ENCODE measurements around the gene SPEN. TPM values are rescaled to one million over a fixed set of nuclear protein-coding genes. Genes with fewer than 3 reads are reported as not detected.
"Not testable (repeated sequence)": the region's sequence is repeated elsewhere in the genome, so short reads cannot be mapped to it uniquely, and the experiment has no call there.

The SPEN gene
- total RNA-seq, 1 donor from 2014 or later = 64.5 TPM

DNA sequence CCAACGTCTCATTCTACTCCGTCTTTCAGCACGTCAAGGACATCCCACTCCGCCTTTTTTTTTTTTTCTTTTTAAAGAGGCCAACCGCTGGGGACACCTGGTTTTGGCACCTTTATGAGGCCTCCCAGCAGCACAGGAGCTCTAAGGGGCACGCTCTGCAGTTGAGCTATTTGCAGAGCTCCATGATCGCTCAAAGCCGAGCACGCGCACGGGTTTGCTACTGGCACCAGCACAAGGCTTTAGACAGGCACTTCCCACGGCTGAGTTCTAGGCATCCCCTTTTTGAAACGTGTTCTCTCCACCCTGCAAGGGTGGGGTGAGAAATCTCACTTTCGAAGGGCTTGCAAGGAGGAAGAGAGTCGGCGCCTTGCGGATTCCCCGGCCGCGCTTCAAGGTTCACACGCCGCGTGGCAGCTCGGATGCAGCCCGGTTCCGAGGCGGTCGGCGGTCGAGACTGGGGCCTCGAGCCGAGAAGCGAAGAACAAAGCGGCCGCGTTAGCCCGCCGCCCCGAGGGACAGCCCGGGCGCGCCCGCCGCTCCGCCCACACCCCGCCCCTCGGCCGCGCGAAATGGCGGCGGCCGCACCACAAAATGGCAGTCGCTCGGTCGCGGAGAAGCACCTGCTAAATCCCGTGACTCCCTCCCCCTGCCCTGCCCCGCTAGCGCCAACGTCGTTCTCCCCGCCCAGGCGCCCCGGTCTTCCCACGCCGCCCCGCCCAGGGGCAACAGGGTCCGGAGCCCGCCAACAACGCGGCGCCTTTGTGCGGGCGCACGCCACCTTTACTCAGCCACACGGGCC, 12.9 kb upstream of the SPEN start:
- DNase-seq = peak; percentile 97

DNA sequence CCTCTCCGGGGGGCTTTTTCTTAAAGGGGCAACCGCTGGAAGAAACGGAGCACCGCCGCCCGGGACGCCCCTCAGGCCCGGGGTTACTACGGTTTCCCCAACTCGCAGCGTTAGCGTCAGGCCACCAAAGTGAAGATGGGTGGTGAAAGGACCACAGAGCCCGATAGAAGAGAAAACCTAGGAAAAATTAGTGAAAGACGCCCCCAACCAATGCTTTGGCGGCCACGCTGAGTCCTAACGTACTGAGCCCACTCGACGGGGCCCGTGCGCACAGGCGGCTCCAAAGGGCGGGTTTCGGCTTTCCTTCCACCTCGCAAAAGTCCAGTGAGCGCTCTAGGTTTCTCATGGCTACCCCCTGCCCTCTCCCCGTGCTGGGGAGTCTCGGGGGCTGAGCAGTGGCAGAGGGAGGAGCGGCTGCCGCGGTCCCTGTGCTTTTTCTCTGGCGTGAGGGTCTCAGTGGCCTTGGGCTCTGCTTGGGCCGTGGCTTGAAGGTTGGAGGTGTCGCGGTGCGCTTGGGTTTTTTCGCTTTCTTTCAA, 12.2 kb upstream of the SPEN start:
- DNase-seq = peak; percentile 71

DNA sequence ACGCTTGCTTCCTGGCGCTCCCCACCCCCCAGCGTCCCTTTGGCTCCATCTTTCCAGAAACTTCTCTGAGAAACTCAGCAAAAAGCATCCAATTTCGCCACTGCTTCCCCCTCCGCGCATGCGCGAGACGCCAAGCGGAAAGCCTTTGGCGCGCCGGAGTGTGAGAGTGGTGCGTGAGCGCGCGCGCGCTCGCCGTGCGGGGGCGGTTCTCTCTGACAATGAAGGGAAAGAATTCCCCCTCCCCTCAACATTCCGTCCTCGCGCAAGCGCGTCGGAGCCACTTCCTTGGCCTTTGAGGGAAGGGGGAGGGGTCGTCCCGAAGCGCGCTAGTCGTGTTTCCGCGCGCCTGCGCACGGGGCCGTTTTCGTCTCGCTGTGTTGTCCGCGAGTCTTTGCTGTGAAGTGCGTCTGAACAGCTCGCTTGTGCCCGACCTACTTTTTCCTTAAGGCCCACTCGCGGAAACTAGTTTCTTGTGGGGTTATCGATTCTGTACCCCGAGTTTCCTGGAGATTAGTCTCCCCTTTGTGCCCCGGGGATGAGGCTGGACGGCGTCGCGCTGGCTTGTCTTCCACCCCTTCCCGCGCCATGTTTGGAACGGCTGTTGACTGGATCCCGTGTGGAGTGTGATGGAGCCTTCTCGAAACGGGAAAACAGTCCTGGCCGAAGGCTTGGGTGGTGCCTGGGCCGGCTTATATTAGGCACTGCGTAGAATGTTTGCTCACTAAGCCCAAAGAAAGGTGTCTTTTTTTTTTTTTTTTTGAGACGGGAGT, 11.6 kb upstream of the SPEN start:
- DNase-seq = peak; percentile 100

DNA sequence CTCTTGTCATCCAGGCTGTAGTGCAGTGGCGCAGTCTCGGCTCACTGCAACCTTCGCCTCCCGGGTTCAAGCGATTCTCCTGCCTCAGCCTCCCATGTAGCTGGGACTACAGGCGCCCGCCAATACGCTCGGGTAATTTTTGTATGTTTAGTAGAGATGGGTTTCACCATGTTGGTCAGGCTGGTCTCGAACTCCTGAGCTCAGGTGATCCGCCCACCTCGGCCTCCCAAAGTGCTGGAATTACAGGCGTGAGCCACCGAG, 11.1 kb upstream of the SPEN start:
- not testable (repeated sequence) for DNase-seq

DNA sequence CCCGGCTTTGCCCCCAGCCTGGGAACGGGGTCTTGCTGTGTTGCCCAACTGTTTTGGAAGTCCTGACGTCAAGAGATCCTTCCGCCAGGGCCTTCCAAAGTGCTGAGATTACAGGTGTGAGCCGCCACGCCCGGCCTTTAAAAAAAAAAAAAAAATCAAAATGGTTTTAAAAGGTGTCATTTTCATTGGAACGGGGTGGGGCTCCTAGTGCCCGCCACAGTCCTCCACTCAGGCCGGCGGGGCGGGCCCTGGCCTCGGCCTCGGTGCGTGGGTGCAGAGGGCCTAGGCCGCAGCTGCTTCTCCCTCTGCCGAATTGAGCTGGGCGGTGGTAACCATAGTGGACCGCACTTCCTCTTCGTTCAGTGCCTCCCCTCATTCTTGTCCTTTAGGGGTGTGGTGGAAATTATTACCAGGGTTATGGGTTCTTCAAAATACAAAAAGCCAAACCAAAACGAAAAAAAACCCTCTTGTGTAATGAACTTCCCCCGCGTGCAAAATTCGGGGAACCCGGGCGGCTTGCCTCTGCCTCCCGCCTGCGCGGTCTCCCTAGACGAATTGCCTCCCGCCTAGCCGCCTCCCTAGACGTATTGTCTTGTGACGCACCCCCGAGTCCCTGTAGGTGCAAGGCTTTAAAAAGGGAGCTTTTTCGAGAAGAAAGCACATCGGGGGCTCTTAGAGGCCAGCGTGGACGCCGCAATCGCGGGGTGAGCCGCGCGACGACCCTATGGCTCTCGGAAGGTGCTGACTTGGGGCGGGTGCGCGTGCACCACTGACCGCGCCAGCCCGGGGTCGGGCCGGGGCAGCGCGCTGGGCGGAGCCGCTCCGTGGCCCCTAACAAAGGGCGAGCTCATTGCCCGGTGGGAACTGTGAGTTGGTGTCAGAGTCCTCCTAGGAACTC, 10.5 kb upstream of the SPEN start:
- peak; percentile 19 for DNase-seq

DNA sequence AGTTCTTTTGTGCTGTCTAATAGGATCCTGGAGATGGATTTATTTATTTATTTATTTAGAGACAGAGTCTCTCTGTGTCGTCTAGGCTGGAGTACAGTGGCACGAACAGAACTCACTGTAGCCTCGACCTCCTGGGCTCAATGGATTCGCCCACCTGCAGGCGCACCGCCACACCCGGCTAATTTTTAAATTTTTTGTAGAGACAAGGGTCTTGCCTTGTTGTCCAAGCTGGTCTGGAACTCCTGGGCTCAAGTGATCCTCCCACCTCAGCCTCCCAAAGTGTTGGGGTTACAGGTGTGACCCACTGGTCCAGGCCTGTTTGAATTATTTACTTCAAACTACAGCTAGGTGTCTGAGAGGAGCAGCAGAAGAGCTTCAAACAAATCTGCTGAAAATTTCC, 9.6 kb upstream of the SPEN start:
- no peak for DNase-seq

DNA sequence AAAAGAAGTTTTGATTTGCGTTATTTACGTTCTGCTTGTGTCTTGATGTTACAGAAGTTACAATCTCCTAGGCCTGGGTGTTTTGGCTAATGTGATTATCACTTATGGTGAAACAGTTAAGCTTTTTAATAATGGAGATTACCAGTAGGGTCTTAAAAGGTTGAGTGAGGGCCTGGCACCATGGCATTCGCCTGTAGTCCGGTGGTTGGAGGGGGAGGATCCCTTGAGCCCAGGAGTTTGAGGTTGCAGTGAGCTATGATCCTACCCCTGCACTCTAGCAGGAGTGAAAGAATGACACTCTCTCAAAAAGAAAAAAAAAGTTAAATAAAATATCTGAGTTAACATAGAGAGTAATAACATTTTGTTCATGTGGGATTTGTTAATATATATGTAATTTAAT, 8.8 kb upstream of the SPEN start:
- no peak for DNase-seq

DNA sequence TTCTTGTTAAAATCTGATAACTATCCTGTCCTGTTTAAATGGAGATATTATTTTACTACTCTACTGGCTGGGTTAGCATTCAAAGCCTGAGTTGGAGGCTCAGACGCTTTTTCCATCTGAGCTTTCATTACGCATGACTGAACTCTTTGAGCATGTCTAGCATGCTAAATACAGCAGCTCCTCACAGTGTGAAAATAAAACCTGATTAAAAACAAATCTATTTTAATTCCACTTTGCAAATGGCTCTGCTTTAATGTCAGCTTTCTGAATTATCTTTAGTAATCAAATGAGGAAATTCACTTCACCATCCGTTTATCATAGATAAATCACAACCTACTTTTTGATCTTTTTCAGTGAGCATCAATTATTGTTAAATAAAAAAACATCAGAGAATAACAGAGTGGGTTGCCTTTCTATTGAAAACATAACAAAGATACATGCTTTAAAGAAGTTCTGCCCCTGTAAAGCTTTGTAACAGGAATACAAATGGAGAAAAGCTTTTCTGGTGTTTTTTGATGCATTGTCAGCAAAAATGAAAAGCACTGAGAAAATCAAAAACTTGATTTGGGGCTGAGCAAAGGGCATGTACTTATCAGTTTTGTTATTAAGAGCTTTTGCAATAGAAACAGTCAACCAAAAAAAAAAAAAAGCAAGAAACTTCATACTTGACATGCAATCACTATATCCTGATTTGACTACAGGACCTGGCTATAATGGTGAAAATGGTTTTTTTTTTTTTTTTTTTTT, 3.5 kb upstream of the SPEN start:
- DNase-seq = peak; percentile 28

DNA sequence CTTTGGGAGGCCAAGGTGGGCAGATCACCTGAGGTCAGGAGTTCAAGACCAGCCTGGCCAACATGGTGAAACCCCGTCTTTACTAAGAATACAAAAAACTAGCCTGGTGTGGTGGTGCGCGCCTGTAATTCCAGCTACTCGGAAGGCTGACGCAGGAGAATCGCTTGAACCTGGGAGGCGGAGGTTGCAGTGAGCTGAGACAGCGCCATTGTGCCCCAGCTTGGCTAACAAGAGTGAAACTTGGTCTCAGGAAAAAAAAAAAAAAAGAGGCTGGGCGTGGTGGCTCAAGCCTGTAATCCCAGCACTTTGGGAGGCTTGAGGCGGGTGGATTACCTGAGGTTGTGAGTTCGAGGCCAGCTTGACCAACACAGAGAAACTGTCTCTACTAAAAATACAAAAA, 1.5 kb upstream of the SPEN start:
- not testable (repeated sequence) for DNase-seq

DNA sequence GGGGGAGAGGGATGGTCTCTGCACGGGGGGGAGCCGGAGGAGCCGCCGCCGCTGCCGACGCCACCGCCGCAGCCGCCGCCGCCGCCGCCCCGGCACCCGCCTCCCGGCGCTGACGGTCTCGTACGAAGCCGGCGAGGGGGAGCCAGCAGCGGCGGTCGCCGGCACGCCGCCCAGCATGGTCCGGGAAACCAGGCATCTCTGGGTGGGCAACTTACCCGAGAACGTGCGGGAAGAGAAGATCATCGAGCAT, 311 bp downstream of the SPEN start:
- DNase-seq = no peak

DNA sequence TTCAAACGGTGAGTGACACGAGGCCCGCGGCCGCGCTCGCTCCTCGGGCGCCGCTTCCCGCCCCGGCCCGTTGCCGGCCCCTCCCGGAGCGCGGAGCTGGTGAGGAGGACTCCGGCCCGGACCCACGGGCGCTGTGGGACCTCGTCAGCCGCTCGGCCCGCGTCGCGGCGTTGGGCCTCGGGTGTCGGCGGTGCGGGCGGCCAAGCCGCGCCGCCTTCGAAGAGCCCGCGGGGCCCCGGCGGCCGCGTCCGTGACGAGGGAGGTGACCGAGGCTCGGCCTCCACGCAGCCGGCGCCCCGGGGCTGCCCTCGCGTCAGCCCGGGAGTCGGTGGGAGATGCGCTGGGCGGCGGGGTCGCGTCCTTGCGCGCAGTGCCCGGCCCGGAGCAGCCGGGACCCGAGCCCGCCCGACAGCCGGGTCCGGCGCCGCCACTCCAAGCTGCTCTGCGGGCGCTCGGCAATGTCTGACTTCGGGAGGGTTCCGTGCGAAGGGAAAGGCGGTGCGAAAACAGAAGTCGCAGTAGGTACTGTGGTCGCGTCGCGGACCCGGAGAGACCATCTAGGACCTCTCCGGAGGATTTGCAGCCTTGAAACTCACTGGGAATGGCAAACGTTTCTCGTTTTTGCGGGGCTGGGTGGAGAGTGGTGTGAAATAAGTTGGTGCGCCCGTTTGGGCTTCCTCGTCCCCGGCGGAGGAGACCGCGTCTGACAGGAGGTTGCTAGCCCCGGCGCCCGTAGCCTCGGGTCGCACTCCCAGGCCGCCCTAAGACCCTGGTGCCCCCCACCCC, 829 bp downstream of the SPEN start:
- peak; percentile 47 for DNase-seq

DNA sequence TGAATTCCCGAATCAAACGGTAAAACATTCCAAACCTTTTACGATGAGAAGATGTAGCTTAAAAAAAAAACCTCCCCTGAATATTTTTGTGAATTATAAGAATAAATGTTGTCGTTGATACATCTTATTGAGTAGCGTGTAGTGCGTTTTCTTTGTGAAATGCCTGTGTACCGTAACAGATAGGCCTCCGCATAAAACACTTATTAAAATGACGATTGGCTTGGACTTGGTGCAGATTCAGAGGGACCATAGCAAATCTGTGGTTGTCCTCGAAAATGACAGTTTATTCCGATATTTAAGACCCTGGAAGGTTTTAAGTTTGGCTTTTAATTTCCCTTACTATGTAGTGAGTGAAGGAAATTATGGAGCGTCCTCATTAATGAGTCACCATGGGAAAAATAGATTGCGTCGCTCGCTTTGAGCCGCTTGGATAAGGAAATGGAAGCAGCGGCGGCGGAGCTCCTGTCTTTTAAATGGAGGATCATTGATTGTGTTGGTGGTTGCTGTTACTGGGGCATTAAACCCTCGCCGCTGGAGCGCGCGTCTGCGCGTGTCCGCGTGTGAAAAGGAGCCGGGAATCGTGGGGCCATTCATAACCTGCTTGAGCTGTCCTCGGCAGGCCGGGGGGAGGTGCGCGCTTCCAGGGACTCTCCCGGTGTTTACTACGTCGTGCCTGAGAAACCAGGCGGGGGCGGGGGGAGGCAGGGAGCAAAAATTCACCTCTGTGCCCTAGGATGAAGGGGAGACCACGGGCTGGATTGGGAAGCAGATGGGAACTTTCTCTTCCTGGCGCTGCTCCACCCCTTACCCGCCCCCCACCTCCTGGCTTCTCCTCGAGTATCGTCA, 1.6 kb downstream of the SPEN start:
- peak; percentile 94 for DNase-seq

DNA sequence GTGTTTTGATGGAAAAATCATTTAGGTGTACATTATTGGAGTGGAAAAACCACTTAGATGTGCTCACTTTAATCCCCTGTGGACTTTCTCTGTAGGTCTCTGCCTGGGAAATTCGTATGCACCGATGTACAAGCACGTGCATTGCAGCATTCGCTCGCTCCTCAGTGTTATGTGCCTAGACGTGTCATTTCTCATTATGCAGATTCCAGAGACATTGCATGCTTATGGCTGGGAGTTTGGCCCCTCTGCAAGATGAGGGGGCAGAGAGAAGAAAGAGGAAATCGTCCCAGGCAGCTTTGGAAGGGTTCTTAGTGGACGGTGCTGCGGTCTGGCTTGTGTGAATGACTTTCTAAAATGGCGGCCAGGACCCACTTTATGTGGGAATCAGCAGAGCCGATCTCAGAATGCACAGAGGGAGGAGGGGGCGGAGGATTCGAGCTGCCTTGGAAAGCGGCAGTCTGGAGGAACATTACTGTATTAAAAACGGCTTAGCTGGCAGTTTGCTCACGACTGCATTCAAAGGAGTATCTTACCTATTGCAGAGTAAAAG, 2.3 kb downstream of the SPEN start:
- DNase-seq = peak; percentile 94

DNA sequence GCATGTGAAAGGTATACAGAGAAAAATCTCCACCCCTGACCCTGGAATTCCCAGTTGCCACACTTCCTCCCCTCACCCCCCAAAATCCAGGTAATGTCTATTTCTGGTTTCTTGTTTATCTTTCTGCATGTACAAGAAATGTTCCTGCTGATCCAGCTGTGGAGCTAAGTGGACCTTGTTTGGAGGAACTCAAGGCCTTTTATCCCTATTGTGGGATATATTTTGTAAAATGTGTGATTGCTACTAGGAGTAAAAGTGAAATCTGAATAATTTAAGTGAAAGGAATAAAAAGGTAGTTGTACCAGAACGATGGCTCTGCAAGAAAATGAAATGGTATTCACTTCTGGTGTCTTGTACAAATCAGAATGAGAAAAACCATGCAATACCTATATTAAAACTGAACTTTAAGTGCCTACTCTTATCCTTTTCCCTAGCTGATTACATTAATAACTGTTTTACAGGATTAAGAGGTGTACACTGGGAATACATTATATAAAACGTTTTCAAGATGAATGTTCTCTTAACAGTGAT, 3.0 kb downstream of the SPEN start:
- peak; percentile 41 for DNase-seq

DNA sequence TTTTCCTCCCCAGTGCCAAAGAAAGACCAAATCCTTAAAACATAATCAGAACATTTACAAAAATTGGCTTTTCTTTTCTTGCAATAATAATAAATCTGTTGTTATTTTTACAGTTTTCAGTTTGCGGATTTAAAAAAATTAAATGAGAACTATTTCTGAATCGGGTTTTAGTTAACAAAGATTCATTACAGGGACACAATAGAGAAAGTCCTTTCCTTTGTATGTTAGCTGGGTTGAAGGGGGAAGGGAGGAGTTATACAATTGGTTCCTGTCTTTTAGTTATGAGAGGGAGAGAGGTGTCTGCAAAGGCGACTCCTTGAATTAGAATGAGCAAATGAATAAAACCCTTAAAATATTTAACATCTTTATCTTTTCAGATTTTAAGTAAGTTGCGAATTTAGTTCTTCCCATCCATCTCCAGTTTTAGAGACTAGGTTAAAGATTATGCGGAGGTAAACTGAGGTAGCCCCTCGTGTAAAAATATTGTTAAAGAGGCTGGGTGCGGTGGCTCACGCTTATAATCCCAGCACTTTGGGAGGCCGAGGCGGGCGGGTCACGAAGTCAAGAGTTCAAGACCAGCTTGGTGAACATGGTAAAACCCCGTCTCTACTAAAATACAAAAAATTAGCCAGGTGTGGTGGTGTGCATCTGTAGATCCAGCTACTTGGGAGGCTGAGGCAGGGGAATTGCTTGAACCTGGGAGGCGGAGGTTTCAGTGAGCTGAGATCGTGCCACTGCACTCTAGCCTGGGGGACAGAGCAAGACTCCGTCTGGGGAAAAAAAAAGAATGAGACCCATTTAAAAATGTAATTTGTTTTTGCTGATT, 3.9 kb downstream of the SPEN start:
- DNase-seq = peak; percentile 34

DNA sequence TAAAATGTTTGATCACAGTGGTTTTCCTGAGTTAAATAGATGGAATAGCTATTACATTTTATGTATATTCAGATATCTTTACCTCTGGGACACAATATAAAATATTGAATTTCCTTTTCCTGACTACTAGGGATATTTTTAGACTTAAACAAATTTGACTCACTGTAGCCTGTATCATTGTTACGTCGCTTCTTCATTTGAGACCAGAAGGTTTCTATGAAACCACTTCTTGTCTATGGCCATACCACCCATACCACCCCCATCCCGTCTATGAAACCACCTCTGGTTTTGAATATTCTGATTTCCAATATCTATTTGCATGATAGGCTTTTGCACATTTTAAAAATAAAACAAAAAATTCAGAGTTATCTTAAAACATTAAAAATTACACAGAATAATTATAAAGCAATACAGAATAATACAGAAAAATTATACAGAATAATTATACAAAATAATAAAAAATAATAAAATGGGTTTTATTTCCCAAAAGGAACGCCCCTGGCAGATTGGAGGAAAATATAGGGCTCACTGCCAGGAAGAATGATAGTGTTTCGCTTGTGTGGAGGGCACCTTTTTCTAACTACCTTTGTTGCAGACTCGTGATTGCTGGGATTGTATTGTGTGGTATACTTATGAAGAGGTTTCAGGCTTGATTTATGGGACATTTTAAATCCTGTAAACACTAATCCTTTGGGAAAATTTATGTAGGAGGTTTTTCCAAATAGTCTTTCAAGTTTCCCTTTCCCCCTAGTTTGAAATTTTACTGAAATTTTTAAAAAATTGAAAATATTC, 4.7 kb downstream of the SPEN start:
- peak; percentile 20 for DNase-seq

DNA sequence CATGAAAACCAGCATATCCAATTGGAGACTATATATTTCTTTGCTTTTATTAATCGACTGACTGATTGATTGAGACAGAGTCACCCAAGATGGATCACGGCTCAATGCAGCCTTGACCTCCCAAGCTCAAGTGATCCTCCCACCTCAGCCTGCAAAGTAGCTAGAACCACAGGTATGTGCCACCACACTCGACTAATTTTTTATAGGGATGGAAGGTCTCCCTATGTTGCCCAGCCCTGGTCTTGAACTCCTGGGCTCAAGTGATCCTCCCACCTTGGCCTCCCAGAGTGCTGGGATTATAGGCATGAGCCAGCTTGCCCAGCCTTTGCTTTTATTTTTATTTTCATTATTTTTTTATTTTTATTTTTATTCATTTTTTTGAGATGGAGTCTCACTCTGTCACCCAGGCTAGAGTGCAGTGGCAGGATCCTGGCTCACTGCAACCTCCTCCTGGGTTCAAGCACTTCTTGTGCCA, 5.4 kb downstream of the SPEN start:
- DNase-seq = no peak

DNA sequence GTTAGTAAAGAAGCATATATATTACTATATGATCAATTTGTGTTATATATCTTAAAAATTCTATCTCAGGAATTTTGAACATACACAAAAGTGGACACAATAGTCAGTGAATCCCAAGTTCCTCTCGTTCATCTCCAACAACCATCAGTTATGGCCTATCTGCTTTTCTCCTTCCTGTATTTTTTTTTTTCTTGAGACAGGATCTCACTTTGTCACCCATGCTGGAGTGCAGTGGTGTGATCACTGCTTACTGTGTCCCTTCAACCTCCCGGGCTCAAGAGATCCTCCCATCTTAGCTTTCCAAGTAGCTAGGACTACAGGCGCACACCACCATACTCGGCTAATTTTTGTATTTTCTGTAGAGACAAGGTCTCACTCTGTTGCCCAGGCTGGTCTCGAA, 9.4 kb downstream of the SPEN start:
- no peak for DNase-seq
